ENCODE results near the gene HCCS.

HCCS gene

GRCh38 chrX:11103751-11104150 lies 7.4 kb upstream of the HCCS start:
- TF ChIP-seq CTCF (IDR thresholded peaks at IDR 0.05) = no peak
- DNase-seq (ENCODE audit: low spot score) = no peak
- Histone ChIP-seq H3K27ac (no peak overlapping the region), H3K4me3 (no peak overlapping the region)

- no peak overlapping the region for H3K27ac ChIP-seq
- H3K4me3 ChIP-seq = no peak overlapping the region
- no peak for TF ChIP-seq CTCF (IDR thresholded peaks at IDR 0.05)
- no peak for DNase-seq (ENCODE audit: low spot score)
Observed at GRCh38 chrX:11105080-11105479, 6.1 kb upstream of the HCCS start.

GRCh38 chrX:11108253-11108941 lies 2.7 kb upstream of the HCCS start:
- H3K27ac ChIP-seq = no peak overlapping the region
- no peak for DNase-seq (ENCODE audit: low spot score)
- H3K4me3 ChIP-seq = no peak overlapping the region
- no peak for TF ChIP-seq CTCF (IDR thresholded peaks at IDR 0.05)

GRCh38 chrX:11109968-11110367 lies 1.2 kb upstream of the HCCS start:
- Histone ChIP-seq H3K4me3 (no peak overlapping the region), H3K27ac (no peak overlapping the region)
- no peak for TF ChIP-seq CTCF (IDR thresholded peaks at IDR 0.05)
- no peak for DNase-seq (ENCODE audit: low spot score)

- TF ChIP-seq CTCF (IDR thresholded peaks at IDR 0.05) = no peak
- Histone ChIP-seq H3K27ac (peak overlapping the region; percentile 73 to 92), H3K4me3 (peak overlapping the region; percentile 80)
- DNase-seq (ENCODE audit: low spot score) = no peak
Observed at GRCh38 chrX:11111947-11112346, 815 bp downstream of the HCCS start.

- H3K4me3 ChIP-seq = no peak overlapping the region
- no peak for TF ChIP-seq CTCF (IDR thresholded peaks at IDR 0.05)
- DNase-seq (ENCODE audit: low spot score) = no peak
- peak overlapping the region in 1 of 2 donors; percentile 13 for H3K27ac ChIP-seq
Observed at GRCh38 chrX:11113731-11114130, 2.6 kb downstream of the HCCS start.

GRCh38 chrX:11117745-11118144 lies 6.6 kb downstream of the HCCS start:
- no peak overlapping the region for H3K4me3 ChIP-seq
- TF ChIP-seq CTCF (IDR thresholded peaks at IDR 0.05) = no peak
- H3K27ac ChIP-seq = no peak overlapping the region
- DNase-seq (ENCODE audit: low spot score) = no peak
